Esophagus muscularis mucosa (tissue), 4 donors: ENCODE data around the gene TMEM250. TPM values are rescaled to one million over a fixed set of nuclear protein-coding genes. Genes with fewer than 3 reads are reported as not detected.
A peak's percentile ranks its signal among the peaks of the same experiment; 100 is the strongest.

Source experiments
- DNase-seq: peaks from one replicate; pipeline ENCODE4 v3.0.0-alpha.2; 2017; ENCODE audit errors: extremely low spot score
- H3K27ac ChIP-seq, 4 donors: fragments of 200-600 bp; sonication (generic); replicated peaks in 1 of 4; 1 replicate in 3 of 4; 2 replicates in 1 of 4; pipeline ENCODE4 v1.5.1; 2016 to 2019; ENCODE audit warnings: mild to moderate bottlenecking in 1 of 4
- H3K27me3 ChIP-seq, 4 donors: fragments of 200-600 bp; sonication (generic); one replicate each; pipeline versions ENCODE4 v1.5.1 to v1.6.0; 2016 to 2019
- H3K36me3 ChIP-seq, 4 donors: fragments of 200-600 bp; sonication (generic); one replicate each; pipeline ENCODE4 v1.5.1; 2016 to 2019
- H3K4me1 ChIP-seq, 4 donors: fragments of 200-600 bp; sonication (generic); one replicate each; pipeline ENCODE4 v1.5.1; 2016 to 2019
- H3K4me3 ChIP-seq, 4 donors: fragments of 200-600 bp; sonication (generic); 1 replicate in 2 of 4; 2 replicates in 2 of 4; pipeline ENCODE4 v1.5.1; 2016 to 2019; ENCODE audit warnings: mild to moderate bottlenecking in 4 of 4, moderate library complexity in 1 of 4
- H3K9me3 ChIP-seq, 4 donors: fragments of 200-600 bp; sonication (generic); 1 replicate in 3 of 4; 2 replicates in 1 of 4; pipeline ENCODE4 v1.5.1; 2016 to 2019
- CTCF ChIP-seq, 3 experiments: fragments of 200-600 bp in 2 of 3; fragments of 450-650 bp in 1 of 3; sonication (generic) in 2 of 3; IDR thresholded peaks; one replicate each; pipeline ENCODE4 v1.5.1; 2017 to 2019; ENCODE audit warnings: antibody characterized with exemption in 3 of 3, mild to moderate bottlenecking in 2 of 3, moderate library complexity in 1 of 3
- EP300 ChIP-seq: sonication (generic); formaldehyde crosslinking; IDR thresholded peaks from one replicate; pipeline ENCODE4 v1.6.1; 2017; ENCODE audit warnings: antibody characterized with exemption
- POLR2A ChIP-seq: fragments of 450-650 bp; IDR thresholded peaks from one replicate; pipeline ENCODE4 v1.6.1; 2017; ENCODE audit warnings: antibody characterized with exemption, moderate library complexity, mild to moderate bottlenecking, low read depth
- POLR2AphosphoS5 ChIP-seq, 2 donors: sonication (generic); formaldehyde crosslinking; IDR thresholded peaks; one replicate each; pipeline ENCODE4 v1.6.1; 2017; ENCODE audit warnings: antibody characterized with exemption in 2 of 2
- WGBS: methylation state at CpG from one replicate; pipeline ENCODE4 v1.1.5; 2018; 5-methylcytosine and 5-hydroxymethylcytosine counted together
- intact Hi-C: fragments of 100-400 bp; cut with DNase I; formaldehyde crosslinking; loops from one replicate; pipeline ENCODE4 v1.15.1; 2023
- total RNA-seq, 4 donors: library from RNA; depleted of rRNA; stranded (reverse); fragments of >200 nt; gene quantifications; one replicate each; pipeline versions ENCODE4 v1.1.0 to v1.2.1, GENCODE V29; 2016

TMEM250 gene
- total RNA-seq, 4 donors from 2014 or later: 33.6 to 77.6 (median 59.4) TPM

DNA sequence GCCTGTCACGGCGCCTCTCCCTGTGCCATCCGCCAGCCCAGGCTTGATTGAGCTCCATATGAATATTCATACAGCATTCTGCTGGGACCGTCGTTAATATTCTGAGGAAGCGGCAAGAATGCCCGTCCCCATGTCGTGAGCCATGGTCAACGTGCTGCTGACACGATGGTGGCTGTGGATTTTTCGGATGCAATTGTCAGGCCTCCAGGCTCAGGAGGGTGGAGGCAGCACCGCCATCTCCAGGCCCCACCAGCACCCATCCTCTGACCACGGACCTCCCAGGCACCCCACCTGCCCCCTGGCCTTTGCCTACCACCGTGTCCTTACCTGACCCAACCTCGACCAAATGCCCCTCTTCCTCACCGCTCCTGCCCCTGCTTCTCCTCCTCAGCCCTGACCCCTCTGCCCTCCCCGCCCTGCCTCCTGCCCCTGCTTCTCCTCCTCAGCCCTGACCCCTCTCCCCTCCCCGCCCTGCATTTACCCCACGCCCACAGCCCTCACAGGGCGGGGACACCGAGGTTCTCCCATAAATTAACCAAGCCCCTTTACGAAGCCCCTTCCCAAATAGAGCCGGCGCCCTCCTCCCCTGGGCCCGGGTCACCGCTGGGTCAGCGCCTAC, 9.9 kb downstream of the TMEM250 start:
- TF ChIP-seq POLR2A (no peak), EP300 (no peak)
- peak overlapping the region; percentile 80 to 88 (median 82) for H3K27ac ChIP-seq
- peaks cover 71 to 76% (median 71%) of the 10 kb centered on the region in 4 donors for H3K4me1 ChIP-seq
- H3K9me3 ChIP-seq: no peaks in the 10 kb centered on the region
- peaks cover 0 to 6% (median 0%) of the 10 kb centered on the region in 4 donors for H3K27me3 ChIP-seq
- WGBS: 77% methylated on average over 27 of the region's 27 CpGs
- no peak for DNase-seq
- peak overlapping the region; percentile 39 to 53 (median 48) for H3K4me3 ChIP-seq
- intact Hi-C loops: no loop called here
- H3K36me3 ChIP-seq: peaks cover 0 to 6% (median under 1%) of the 10 kb centered on the region in 4 donors

- peak overlapping the region; percentile 80 to 88 (median 82) for H3K27ac ChIP-seq
- no peaks in the 10 kb centered on the region for H3K36me3 ChIP-seq
- peaks cover 71 to 77% (median 76%) of the 10 kb centered on the region in 4 donors for H3K4me1 ChIP-seq
- no peak for DNase-seq
- no peaks in the 10 kb centered on the region for H3K9me3 ChIP-seq
- intact Hi-C loops: no loop called here
- no peak for TF ChIP-seq CTCF (IDR thresholded peaks at IDR 0.05)
- TF ChIP-seq EP300: no peak
- no peak for TF ChIP-seq POLR2AphosphoS5 (IDR thresholded peaks at IDR 0.05)
- no peak for TF ChIP-seq POLR2A
- H3K27me3 ChIP-seq: peaks cover 0 to 13% (median 0%) of the 10 kb centered on the region in 4 donors
- WGBS: 85% methylated on average over 21 of the region's 29 CpGs
- no peak overlapping the region for H3K4me3 ChIP-seq
Measured at GRCh38 chr9:136107953-136108647, 10.6 kb downstream of the TMEM250 start.

GRCh38 chr9:136107155-136107952, 11.3 kb downstream of the TMEM250 start:
- H3K9me3 ChIP-seq: no peaks in the 10 kb centered on the region
- H3K27ac ChIP-seq: peak overlapping the region in 3 of 4 donors; percentile 80 to 84 (median 81)
- TF ChIP-seq POLR2A: no peak
- no peak for TF ChIP-seq POLR2AphosphoS5 (IDR thresholded peaks at IDR 0.05)
- TF ChIP-seq CTCF (IDR thresholded peaks at IDR 0.05): no peak
- TF ChIP-seq EP300: no peak
- H3K4me1 ChIP-seq: peaks cover 71 to 78% (median 76%) of the 10 kb centered on the region in 4 donors
- peaks cover 0 to 14% (median 0%) of the 10 kb centered on the region in 4 donors for H3K27me3 ChIP-seq
- H3K36me3 ChIP-seq: no peaks in the 10 kb centered on the region
- H3K4me3 ChIP-seq: no peak overlapping the region
- 61% methylated on average over 15 of the region's 29 CpGs for WGBS
- intact Hi-C loops: no loop called here
- no peak for DNase-seq

DNA sequence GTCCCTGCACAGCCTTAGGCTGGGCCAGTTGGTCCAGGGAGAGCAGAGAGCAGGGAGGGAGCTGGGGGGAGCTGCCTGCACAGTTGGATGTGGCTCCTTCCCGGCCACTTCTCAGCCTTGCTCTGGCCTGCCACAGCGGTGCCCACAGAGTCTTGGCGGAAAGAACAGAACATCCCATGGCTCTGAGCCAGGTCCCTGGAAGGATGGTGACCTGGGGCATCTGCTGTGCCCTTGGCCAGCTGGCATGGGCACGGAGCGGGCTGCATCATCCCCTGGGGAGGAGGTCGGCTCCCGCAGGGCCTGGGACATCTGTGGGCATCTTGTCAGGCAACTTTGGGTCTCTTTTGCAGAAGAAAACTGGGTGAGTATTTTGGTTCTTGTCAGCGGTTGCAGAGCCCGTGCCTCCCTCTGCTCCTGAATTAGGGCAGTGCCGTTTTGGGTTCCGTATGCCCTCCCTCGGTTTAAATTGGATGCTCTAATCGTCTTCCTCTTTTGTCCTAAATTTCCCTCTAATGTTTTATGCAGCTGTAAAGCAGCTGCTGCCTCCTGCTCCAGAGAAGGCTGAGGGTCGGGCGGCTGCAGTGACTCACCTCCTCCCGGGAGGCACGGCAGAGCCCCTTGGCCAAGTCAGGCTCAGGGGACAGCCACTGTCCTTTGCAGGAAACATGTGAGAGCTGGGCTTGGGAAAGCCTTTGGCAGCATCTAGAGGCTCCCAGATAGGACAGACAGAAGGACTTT, 13.1 kb downstream of the TMEM250 start:
- no peaks in the 10 kb centered on the region for H3K9me3 ChIP-seq
- peaks cover 65 to 73% (median 70%) of the 10 kb centered on the region in 4 donors for H3K4me1 ChIP-seq
- no peak overlapping the region for H3K4me3 ChIP-seq
- peaks cover 0 to 14% (median 0%) of the 10 kb centered on the region in 4 donors for H3K27me3 ChIP-seq
- 45% methylated on average over 13 of the region's 17 CpGs for WGBS
- no peaks in the 10 kb centered on the region for H3K36me3 ChIP-seq
- TF ChIP-seq EP300: no peak
- peak in 1 of 2 donors; percentile 23 for TF ChIP-seq POLR2AphosphoS5 (IDR thresholded peaks at IDR 0.05)
- intact Hi-C loops: no loop called here
- DNase-seq: no peak
- H3K27ac ChIP-seq: peak overlapping the region; percentile 1 to 61 (median 33)

DNA sequence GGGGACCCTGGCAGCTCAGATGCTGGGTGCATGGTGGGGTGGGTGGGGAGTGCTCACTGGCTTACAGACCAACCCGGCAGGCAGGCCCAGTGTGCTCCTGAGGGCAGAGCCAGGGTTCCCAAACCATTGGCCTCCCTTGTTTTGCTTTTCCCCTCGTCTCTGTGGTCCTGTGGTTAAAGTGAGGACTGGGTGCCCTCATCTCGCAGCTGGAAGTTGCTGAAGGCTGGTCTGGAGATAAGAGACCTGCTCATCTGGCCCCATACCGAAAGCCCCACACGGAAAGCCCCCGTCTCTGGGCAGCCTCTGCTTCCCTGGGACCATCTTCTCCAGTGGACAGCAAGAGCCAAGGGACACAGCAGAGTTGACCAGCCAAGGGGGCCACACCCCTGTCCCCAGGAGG, 13.8 kb downstream of the TMEM250 start:
- no peaks in the 10 kb centered on the region for H3K36me3 ChIP-seq
- DNase-seq: no peak
- peaks cover 0 to 14% (median 0%) of the 10 kb centered on the region in 4 donors for H3K27me3 ChIP-seq
- H3K9me3 ChIP-seq: no peaks in the 10 kb centered on the region
- 90% methylated on average over 6 of the region's 6 CpGs for WGBS
- TF ChIP-seq POLR2AphosphoS5 (IDR thresholded peaks at IDR 0.05): no peak
- TF ChIP-seq EP300: no peak
- no peak for TF ChIP-seq CTCF (IDR thresholded peaks at IDR 0.05)
- no peak for TF ChIP-seq POLR2A
- peaks cover 61 to 72% (median 64%) of the 10 kb centered on the region in 4 donors for H3K4me1 ChIP-seq
- intact Hi-C loops: no loop called here
- H3K4me3 ChIP-seq: no peak overlapping the region
- H3K27ac ChIP-seq: peak overlapping the region in 2 of 4 donors; percentile 1 to 61
